HG02840 (cell line): ENCODE data around the gene OR52E6.

Source experiments
- ATAC-seq: cut with Tn5 transposase; IDR thresholded peaks from one replicate; pipeline ENCODE4 v1.9.1; 2021; ENCODE audit warnings: mild to moderate bottlenecking, moderate library complexity, moderate number of reproducible peaks; ENCODE audit not compliant: unreplicated experiment, low FRiP score

The OR52E6 gene

DNA sequence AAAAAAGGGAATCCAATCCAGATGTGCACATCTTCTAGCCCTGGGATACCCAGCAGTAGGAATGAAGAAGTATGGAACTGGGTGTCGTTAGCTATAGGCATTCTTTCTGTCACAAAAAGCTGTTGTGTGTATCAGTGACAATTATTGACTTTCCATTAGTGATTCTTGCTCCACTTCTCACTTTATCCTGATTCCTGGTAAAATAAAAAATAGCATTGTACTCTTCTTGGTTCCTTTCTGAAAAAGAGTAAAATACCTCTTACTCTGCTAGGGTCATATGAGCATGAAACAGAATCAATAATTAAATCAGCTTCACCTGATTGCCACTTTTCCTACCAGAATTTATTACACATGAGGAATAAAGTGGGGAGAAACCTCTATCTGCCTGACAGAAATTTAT, at the start of gene OR52E6:
Gene OR52E6, minus strand, starts transcription at position 101 of the 400 bp plus-strand sequence. Its CDS starts 0 bp downstream, at position 101.
- ATAC-seq = no peak

GRCh38 chr11:5891216-5891800, 49.6 kb upstream of the OR52E6 start:
- no peak for ATAC-seq

DNA sequence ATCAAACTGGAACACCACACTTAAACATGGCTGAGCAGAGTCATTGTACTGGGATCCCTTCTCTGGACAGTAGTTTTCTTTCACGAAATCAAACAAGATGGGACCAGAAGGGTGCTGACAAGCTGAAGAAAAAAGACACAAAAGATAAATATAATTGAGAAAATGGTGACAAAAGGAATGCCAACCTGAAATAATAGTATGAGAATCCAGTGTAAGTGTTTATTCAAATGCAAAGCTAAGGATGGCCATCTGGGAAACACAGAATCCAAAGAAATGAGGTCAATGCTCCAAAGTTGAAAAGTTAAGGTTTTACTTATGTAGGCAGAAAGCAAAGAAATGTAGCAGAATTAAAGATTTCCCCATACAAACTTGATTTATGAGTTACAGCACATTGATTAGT, 46.0 kb upstream of the OR52E6 start:
- ATAC-seq = no peak

DNA sequence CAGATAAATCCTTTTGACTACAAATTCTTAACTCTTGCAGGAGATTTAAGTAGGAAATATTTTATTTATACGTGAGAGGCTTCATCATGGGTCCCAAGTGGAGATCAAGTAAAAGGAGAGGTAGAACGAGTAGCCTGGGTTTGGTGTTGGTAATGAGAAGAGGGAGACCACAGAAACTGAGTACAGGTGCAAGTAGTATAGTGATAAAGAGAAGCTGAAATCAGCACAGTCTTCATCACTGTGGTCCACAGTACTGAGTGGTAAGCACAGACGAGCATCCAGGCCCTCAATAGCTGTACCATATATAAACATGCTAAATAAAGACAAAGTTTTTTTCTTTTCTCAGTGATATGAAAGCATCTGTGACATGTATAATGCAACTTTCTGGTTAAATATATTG, 45.5 kb upstream of the OR52E6 start:
- ATAC-seq = no peak

DNA sequence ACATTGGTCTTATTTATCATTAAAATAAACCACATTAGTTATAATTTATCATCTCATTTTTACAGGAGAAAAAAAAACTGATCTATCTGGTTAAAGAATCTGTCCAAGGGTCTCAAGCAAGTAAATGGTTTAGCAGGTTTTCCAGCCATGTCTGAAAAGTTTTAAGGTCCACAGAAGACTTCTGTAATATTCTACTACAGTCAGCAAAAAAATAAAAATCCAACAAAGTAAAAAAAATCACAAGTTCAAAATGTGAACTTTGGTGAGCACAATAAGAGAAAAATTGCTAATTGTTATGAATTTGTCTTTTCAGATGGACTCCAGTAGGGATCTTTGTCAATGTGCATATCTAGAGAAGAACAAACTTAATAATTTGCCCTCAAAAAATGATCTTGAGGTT, 40.1 kb upstream of the OR52E6 start:
- no peak for ATAC-seq

DNA sequence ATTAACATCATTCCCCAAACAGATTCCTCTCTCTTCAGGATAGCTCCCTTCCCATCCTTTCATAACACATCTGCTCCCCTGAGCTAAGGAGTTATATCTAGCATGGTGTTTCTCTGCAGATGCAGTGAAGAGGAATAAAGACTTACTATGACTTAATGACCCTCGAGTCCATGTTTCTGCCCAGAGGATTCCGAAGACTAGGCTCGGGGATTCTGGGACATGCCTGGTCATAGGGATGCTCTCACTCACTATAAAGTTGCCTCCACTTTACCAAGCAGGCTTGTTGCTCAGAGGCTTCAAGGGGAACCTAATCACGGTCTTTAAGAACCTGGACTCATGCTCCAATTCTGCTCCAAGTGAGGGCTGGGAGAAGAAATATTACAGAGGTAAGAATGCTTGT, 38.6 kb upstream of the OR52E6 start, which contains the start of gene OR52E4:
Gene OR52E4, plus strand, starts transcription at position 301 of the 400 bp plus-strand sequence. CDS start 3,664 bp downstream, outside the sequence.
- no peak for ATAC-seq

GRCh38 chr11:5878564-5878963, 36.9 kb upstream of the OR52E6 start:
- ATAC-seq = no peak

GRCh38 chr11:5865826-5866225, 24.1 kb upstream of the OR52E6 start:
- no peak for ATAC-seq

DNA sequence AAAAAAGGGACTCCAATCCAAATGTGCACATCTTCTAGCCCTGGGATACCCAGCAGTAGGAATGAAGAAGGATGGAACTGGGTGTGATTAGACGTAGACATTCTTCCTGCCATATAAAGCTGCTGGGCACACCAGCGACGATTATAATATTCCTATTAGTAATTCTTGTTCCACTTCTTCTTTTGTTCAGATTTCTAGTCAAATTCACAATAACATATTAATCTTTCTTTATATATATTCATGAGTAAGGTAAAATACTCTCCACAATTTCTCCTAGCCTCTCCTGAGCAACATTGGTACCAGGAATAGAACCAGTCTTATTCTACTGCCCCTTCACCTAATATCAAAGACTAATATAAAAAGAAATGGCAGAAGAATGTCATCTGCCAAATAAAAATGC, 15.9 kb upstream of the OR52E6 start, which contains the start of gene OR52E8:
Gene OR52E8, minus strand, starts transcription at position 101 of the 400 bp plus-strand sequence. Its CDS starts 0 bp downstream, at position 101.
- no peak for ATAC-seq

DNA sequence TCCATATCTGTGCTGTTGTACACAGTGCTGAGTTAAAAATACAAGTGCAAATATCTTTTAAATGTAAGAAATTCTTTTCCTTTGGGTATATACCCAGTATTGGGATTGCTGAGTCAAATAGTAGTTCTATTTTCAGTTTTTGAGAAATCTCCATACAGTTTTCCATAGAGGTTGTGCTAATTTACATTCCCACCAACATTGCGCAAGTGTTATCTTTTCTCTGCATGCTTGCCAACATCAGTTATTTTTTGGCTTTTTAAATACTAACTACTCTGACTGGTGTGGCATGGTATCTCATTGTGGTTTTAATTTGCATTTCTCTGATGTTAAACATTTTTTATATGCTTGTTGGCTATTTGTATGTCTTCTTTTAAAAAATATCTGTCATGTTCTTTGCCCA, 9.3 kb upstream of the OR52E6 start:
- ATAC-seq = no peak

GRCh38 chr11:5847711-5848110, 6.0 kb upstream of the OR52E6 start:
- ATAC-seq = no peak

DNA sequence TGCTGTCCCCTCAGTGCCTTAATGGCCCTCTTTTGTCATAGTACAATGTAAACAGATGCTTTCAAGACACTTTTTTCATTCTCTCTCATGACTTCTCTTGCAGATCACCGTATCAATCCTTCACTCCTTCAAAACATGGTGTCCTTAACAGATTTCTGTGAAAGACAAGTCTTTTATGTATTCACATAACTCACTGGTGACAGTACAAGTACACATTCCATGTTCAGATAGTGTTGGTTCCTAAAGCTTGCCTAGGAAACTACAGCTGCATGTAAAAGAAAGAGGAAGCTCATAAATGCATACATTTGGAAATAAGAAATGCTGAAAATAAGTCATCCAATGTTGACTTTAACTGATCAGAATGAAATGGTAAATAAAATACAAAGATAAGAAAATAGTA, 5.0 kb upstream of the OR52E6 start:
- ATAC-seq = no peak

- no peak for ATAC-seq
These were observed 4.0 kb downstream of the OR52E6 start for GRCh38 chr11:5837695-5838094.

DNA sequence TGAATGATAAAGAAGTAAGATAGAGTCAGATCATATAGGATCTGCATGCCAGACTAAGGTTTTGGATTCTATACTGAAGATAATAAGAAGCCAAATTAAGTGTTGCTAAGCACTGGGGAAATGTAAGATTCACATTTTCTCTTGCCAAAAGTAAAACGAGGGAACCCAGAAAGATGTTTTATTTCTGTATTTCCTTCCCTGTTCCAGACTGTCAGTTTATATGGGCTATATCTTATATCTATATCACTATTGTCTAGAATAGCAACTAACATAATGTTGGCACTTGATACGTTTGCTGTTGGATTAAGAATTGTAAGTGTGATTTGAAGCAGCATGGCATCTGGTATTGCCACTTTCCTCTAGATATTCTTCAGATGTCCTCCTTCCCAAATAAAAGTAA, 8.3 kb downstream of the OR52E6 start:
- ATAC-seq = no peak

DNA sequence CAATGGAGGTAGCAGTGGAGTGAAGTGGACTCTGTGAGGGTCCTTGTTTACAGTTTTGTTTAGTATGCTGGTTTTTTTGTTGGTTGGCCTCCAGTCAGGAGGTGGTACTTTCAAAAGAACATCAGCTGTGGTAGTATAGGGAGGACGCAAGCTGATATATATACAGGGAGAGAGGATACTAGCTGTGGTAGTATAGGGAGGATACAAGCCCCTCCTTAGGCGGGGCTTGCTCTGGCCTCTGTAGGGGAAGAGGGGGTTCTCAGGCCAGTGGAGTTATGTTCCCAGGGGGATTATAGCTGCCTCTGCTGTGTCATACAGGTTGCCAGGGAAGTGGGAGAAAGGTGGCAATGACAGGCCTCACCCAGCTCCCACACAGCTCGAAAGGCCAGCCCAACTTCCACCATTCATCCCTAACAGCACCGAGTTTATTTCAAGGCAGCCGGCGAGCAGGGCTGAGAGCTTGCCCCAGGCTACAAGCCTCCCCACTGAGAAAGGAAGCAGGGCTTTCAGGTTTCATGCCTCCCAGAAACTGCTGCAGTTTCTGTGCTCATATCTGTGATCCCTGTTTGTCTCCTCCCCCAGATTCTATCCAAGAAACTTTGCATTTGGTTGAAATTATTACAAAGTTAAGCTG, 10.4 kb downstream of the OR52E6 start:
- ATAC-seq = no peak

GRCh38 chr11:5818245-5818886, 23.3 kb downstream of the OR52E6 start:
- ATAC-seq = peak; percentile 66

DNA sequence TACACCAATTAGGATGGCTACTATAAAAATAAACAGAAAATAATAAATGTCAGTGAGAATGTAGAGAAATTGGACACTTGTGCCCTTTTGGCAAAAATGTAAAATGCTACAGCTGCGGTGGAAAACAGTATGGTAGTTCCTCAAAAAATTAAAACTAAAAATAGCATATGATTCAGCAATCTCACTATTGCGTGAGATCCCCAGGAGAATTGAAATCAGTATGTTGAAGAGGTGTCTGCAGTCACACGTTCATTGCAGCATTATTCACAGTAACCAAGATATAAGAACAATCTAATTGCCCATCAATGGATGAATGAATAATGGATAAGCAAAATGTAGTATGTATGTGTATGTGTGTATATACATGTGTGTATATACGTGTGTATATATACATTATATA, 26.2 kb downstream of the OR52E6 start:
- no peak for ATAC-seq

- no peak for ATAC-seq
These were observed 31.5 kb downstream of the OR52E6 start for GRCh38 chr11:5809905-5810795.

DNA sequence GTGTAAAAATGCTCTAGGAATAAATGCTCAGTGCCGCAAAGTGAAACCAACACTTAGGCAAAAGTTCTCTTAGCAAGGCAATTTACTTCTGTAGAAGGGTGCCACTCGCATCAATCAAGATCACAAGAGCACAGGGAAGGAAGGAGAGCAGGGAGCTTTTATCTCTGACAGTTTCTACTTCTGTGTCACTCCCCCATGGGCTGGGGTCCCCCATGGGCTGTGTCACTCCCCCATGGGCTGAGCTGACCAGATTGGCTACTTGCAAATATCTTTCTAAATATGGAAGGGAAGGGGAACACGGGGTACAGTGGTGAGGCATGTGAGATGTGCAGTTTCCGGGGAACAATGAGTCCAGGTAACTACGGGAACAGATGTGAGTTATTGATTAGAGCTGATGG, 32.6 kb downstream of the OR52E6 start:
- ATAC-seq = peak; percentile 9

- peak; percentile 81 for ATAC-seq
These were observed 33.1 kb downstream of the OR52E6 start, which contains the start of gene OR52N2 for GRCh38 chr11:5808500-5809121. Gene OR52N2, plus strand, starts transcription at chr11:5808924. Its CDS starts 11,412 bp downstream, at chr11:5820336.
